Measurements from ENCODE around the gene HOXA9. TPM values are rescaled to one million over a fixed set of nuclear protein-coding genes. Genes with fewer than 3 reads are reported as not detected.

HOXA9 gene
- total and polyA plus RNA-seq, 2 of the 4 experiments (the other 2 are of a cell fraction), result 0.18 to 0.32 TPM

GRCh38 chr7:27166531-27167505 is 1.5 kb upstream of the HOXA9 start:
- H3K79me1 ChIP-seq (ENCODE audit: low read depth in 1 of 2, low read length in 2 of 2), result no peaks in the 10 kb centered on the region
- ATAC-seq (ENCODE audit: low read depth) (no peak), DNase-seq (no peak)
- H3K23ac ChIP-seq (ENCODE audit: low read depth, low read length), result no peak overlapping the region
- no peak overlapping the region for H2AFZ ChIP-seq (replicated peaks; ENCODE audit: low read length, poor library complexity)
- H2AK5ac ChIP-seq (ENCODE audit: low read depth, low read length), result no peak overlapping the region
- no peak overlapping the region for H4K5ac ChIP-seq (ENCODE audit: low read depth, low read length)
- peaks cover 84% of the 10 kb centered on the region for H3K27me3 ChIP-seq (ENCODE audit: control insufficient read depth, insufficient read depth, low read length)
- intact Hi-C loops (cut with micrococcal nuclease), result loop anchor here (10.0 kb wide), 1 partner anchor 1912 kb away; no protein-coding TSS in a partner anchor
- TF ChIP-seq, protein P1, sequence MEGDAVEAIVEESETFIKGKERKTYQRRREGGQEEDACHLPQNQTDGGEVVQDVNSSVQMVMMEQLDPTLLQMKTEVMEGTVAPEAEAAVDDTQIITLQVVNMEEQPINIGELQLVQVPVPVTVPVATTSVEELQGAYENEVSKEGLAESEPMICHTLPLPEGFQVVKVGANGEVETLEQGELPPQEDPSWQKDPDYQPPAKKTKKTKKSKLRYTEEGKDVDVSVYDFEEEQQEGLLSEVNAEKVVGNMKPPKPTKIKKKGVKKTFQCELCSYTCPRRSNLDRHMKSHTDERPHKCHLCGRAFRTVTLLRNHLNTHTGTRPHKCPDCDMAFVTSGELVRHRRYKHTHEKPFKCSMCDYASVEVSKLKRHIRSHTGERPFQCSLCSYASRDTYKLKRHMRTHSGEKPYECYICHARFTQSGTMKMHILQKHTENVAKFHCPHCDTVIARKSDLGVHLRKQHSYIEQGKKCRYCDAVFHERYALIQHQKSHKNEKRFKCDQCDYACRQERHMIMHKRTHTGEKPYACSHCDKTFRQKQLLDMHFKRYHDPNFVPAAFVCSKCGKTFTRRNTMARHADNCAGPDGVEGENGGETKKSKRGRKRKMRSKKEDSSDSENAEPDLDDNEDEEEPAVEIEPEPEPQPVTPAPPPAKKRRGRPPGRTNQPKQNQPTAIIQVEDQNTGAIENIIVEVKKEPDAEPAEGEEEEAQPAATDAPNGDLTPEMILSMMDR (conservative IDR thresholded peaks at IDR 0.05; ENCODE audit: low read depth, low read length), result no peak
- no peak for TF ChIP-seq USF2 (IDR thresholded peaks at IDR 0.05; ENCODE audit: low read depth, low read length)
- TF ChIP-seq, protein P2, sequence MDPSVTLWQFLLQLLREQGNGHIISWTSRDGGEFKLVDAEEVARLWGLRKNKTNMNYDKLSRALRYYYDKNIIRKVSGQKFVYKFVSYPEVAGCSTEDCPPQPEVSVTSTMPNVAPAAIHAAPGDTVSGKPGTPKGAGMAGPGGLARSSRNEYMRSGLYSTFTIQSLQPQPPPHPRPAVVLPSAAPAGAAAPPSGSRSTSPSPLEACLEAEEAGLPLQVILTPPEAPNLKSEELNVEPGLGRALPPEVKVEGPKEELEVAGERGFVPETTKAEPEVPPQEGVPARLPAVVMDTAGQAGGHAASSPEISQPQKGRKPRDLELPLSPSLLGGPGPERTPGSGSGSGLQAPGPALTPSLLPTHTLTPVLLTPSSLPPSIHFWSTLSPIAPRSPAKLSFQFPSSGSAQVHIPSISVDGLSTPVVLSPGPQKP (IDR thresholded peaks at IDR 0.05; ENCODE audit: borderline replicate concordance, low read depth, low read length), result no peak
- no peak for TF ChIP-seq RAD21 (IDR thresholded peaks at IDR 0.05; ENCODE audit: low read length)
- no peak for TF ChIP-seq MAZ (IDR thresholded peaks at IDR 0.05; ENCODE audit: borderline replicate concordance, low read depth, low read length)
- no peak overlapping the region for H3K9ac ChIP-seq (ENCODE audit: low read depth, low read length)
- no peak overlapping the region for H3K4me3 ChIP-seq (ENCODE audit: insufficient read depth, low read depth, low read length)
- H3K4me1 ChIP-seq (ENCODE audit: control insufficient read depth, insufficient read depth, low read length), result no peaks in the 10 kb centered on the region
- H3K4ac ChIP-seq (ENCODE audit: low read depth, low read length), result no peak overlapping the region
- dilution Hi-C loops (cut with HindIII; ENCODE audit: low sequenced_read_pairs, unreplicated experiment), result no loop called here
- no peak overlapping the region for H3K14ac ChIP-seq (replicated peaks; ENCODE audit: low read depth, low read length)
- no peak overlapping the region for H3K18ac ChIP-seq (ENCODE audit: low read depth, low read length)
- H4K91ac ChIP-seq (ENCODE audit: insufficient read depth, low read depth, low read length), result no peak overlapping the region
- H4K20me1 ChIP-seq (ENCODE audit: insufficient read depth, low read length), result peaks cover 9% of the 10 kb centered on the region; the same call in 1 of the 2 replicates
- no peak overlapping the region for H3K56ac ChIP-seq (ENCODE audit: extremely low read depth, insufficient read depth, low read length)
- no TSS peak for BruUV-seq (replicated peaks)
- H3K27ac ChIP-seq (ENCODE audit: insufficient read depth, low read length), result no peak overlapping the region
- H3K4me2 ChIP-seq (ENCODE audit: low read depth, low read length), result no peak overlapping the region
- H2BK5ac ChIP-seq (ENCODE audit: low read depth, low read length, poor library complexity, severe bottlenecking), result no peak overlapping the region
- no peak overlapping the region for H4K8ac ChIP-seq (ENCODE audit: low read depth in 2 of 2, low read length in 2 of 2)
- in situ Hi-C loops (cut with MboI; ENCODE audit: low sequenced_read_pairs), result no loop called here
- H2BK120ac ChIP-seq (ENCODE audit: low read depth, low read length), result no peak overlapping the region
- H2AK9ac ChIP-seq (replicated peaks; ENCODE audit: low read depth, low read length, poor library complexity), result no peak overlapping the region
- CTCF ChIA-PET, result interaction anchor here (1.0 to 1.6 kb wide), 2 partner anchors 16 to 29 kb away, joined by 3 read pairs; no protein-coding TSS in a partner anchor
- H2BK20ac ChIP-seq (ENCODE audit: low read depth, low read length), result no peak overlapping the region
- 67% methylated on average over 6 of the region's 50 CpGs; no CpG with 5 or more reads in 1 of the 2 experiments for WGBS, 2 experiments (ENCODE audit: extremely low coverage in 2 of 2, insufficient read length in 1 of 2)
- no peaks in the 10 kb centered on the region for H3K9me1 ChIP-seq (ENCODE audit: insufficient read depth, low read length)
- no peaks in the 10 kb centered on the region for H3K36me3 ChIP-seq (ENCODE audit: control insufficient read depth, insufficient read depth, low read length)
- H2BK15ac ChIP-seq (ENCODE audit: low read depth, low read length), result no peak overlapping the region
- peaks cover 22% of the 10 kb centered on the region for H3K9me3 ChIP-seq (ENCODE audit: control insufficient read depth, insufficient read depth, low read length)
- POLR2A ChIA-PET (ENCODE audit: unreplicated experiment), result no interaction called here

All from IMR-90 (cell line).